BLaER1 (cell line): ENCODE measurements around the gene ZNF326.
"Not testable (repeated sequence)": the region's sequence is repeated elsewhere in the genome, so short reads cannot be mapped to it uniquely, and the experiment has no call there.

Source experiments
- H3K27ac ChIP-seq: shearing (Covaris generic); formaldehyde crosslinking; 2 replicates; pipeline ENCODE4 v1.8.1; 2022
- H3K27me3 ChIP-seq: shearing (Covaris generic); formaldehyde crosslinking; 2 replicates; pipeline ENCODE4 v1.8.1; 2022
- H3K36me3 ChIP-seq: shearing (Covaris generic); formaldehyde crosslinking; 2 replicates; pipeline ENCODE4 v1.8.1; 2022
- H3K4me1 ChIP-seq: shearing (Covaris generic); formaldehyde crosslinking; 2 replicates; pipeline ENCODE4 v1.8.1; 2022
- H3K4me2 ChIP-seq: shearing (Covaris generic); formaldehyde crosslinking; 2 replicates; pipeline ENCODE4 v1.8.1; 2022
- H3K4me3 ChIP-seq: shearing (Covaris generic); formaldehyde crosslinking; 2 replicates; pipeline ENCODE4 v1.8.1; 2022
- H3K9ac ChIP-seq: shearing (Covaris generic); formaldehyde crosslinking; 2 replicates; pipeline ENCODE4 v1.8.1; 2022
- H3K9me3 ChIP-seq: shearing (Covaris generic); formaldehyde crosslinking; 2 replicates; pipeline ENCODE4 v1.8.1; 2022
- H4K20me1 ChIP-seq: shearing (Covaris generic); formaldehyde crosslinking; 2 replicates; pipeline ENCODE4 v1.8.1; 2022
- Cebpa-rat ChIP-seq: shearing (Covaris generic); IDR thresholded peaks from 2 replicates; pipeline ENCODE4 v1.8.1; 2022

The ZNF326 gene

GRCh38 chr1:90039652-90040051, 44.7 kb downstream of the ZNF326 start:
- Histone ChIP-seq H3K4me3 (no peak overlapping the region), H3K27ac (no peak overlapping the region), H3K36me3 (peaks cover 5% of the 10 kb centered on the region; the same call in 1 of the 2 replicates), H3K4me1 (no peaks in the 10 kb centered on the region), H4K20me1 (no peaks in the 10 kb centered on the region), H3K9me3 (no peaks in the 10 kb centered on the region), H3K9ac (no peak overlapping the region), H3K27me3 (no peaks in the 10 kb centered on the region), H3K4me2 (no peak overlapping the region)
- no peak for TF ChIP-seq Cebpa-rat

- no peaks in the 10 kb centered on the region for H3K4me1 ChIP-seq
- H3K9me3 ChIP-seq, result no peaks in the 10 kb centered on the region
- H3K27me3 ChIP-seq, result no peaks in the 10 kb centered on the region
- no peaks in the 10 kb centered on the region for H4K20me1 ChIP-seq
- no peak overlapping the region for H3K9ac ChIP-seq
- no peak overlapping the region for H3K4me2 ChIP-seq
- no peaks in the 10 kb centered on the region for H3K36me3 ChIP-seq
- H3K27ac ChIP-seq, result no peak overlapping the region
- no peak for TF ChIP-seq Cebpa-rat
- no peak overlapping the region for H3K4me3 ChIP-seq
Measured at GRCh38 chr1:90043586-90043985, 48.7 kb downstream of the ZNF326 start.

DNA sequence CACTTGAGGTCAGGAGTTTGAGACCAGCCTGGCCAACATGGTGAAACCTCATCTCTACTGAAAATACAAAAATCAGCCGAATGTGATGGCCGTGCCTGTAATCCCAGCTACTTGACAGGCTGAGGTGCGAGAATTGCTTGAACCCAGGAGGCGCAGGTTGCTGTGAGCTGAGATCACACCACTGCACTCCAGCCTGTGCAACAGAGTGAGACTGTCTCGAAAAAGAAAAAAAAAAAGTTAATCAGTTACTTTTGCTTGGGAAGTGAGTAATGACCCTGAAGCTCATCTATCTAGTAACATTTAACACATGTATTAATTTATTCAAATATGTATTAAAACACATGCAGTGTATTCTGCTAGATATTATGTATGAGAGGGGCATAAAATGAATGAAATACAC, 49.4 kb downstream of the ZNF326 start:
- Histone ChIP-seq H3K4me3 (no peak overlapping the region), H3K27ac (no peak overlapping the region)

DNA sequence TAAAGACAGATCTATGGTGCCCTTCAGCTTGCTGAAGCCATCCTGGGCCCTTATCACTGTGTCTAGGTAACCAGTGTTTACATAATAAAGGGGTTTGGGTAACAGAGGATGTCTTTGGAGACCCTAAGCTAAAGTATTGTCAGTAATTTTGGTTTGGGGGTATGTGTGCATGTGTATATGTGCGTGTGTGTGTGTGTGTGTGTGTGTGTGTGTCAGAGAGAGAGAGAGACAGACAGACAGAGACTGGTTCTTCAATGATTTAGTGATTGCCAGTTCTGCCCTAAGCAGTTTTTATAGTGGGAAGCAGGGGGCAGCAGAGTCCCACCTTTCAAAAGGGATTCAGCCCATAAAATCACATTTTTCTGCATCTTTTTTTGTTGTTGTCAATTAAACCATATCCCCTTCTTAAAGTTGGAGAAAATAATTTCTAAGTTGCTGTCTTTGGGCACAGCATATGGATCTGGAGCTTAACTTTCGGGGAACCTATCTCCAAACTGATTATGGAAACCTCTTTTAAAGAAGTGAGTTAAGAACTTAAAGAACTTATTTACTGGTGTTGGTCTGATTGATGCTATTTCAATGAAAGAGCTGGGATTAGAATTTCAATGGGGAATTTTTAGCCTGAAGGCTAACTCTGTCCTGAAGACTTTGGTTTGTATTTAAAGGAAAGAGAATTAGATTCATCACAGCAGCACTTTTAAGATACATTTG, 51.1 kb downstream of the ZNF326 start:
- Histone ChIP-seq H3K4me3 (no peak overlapping the region), H3K27ac (no peak overlapping the region), H3K4me2 (no peak overlapping the region), H3K9ac (no peak overlapping the region), H3K4me1 (no peaks in the 10 kb centered on the region), H3K9me3 (no peaks in the 10 kb centered on the region), H4K20me1 (no peaks in the 10 kb centered on the region), H3K36me3 (no peaks in the 10 kb centered on the region), H3K27me3 (no peaks in the 10 kb centered on the region)
- no peak for TF ChIP-seq Cebpa-rat

More for the DNA sequence above, 49.4 kb downstream of the ZNF326 start:
- Histone ChIP-seq H3K9me3 (no peaks in the 10 kb centered on the region), H3K9ac (no peak overlapping the region), H3K4me2 (no peak overlapping the region), H3K36me3 (no peaks in the 10 kb centered on the region), H3K4me1 (no peaks in the 10 kb centered on the region), H3K27me3 (no peaks in the 10 kb centered on the region), H4K20me1 (no peaks in the 10 kb centered on the region)
- TF ChIP-seq Cebpa-rat, result no peak

GRCh38 chr1:90046635-90047034, 51.7 kb downstream of the ZNF326 start:
- no peak overlapping the region for H3K4me3 ChIP-seq
- no peak overlapping the region for H3K9ac ChIP-seq
- no peaks in the 10 kb centered on the region for H3K27me3 ChIP-seq
- no peaks in the 10 kb centered on the region for H3K4me1 ChIP-seq
- no peak for TF ChIP-seq Cebpa-rat
- H3K27ac ChIP-seq, result no peak overlapping the region
- no peaks in the 10 kb centered on the region for H3K9me3 ChIP-seq
- H4K20me1 ChIP-seq, result no peaks in the 10 kb centered on the region
- H3K36me3 ChIP-seq, result no peaks in the 10 kb centered on the region
- H3K4me2 ChIP-seq, result no peak overlapping the region

DNA sequence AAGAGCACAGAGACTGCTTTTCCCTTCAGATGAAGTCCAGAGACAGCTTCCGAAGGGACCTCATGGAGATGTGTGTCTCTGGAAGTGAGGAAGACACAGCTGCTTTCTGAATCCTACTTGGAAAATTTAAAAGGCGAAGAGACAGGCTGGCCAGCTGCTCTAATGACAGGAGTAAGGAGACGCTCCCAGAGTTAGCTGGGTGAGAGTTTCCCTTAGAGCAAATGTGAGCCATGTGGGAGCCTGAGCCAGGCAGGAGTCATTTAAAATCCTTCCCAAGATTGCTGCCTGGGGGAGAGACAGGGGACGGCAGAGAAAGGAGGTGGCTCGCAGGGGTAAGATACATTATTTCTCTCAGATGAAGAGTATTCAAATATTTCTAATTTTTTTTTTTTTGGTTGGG, 53.1 kb downstream of the ZNF326 start:
- no peaks in the 10 kb centered on the region for H3K36me3 ChIP-seq
- H3K9me3 ChIP-seq, result no peaks in the 10 kb centered on the region
- H3K27me3 ChIP-seq, result no peaks in the 10 kb centered on the region
- no peak overlapping the region for H3K9ac ChIP-seq
- no peaks in the 10 kb centered on the region for H4K20me1 ChIP-seq
- TF ChIP-seq Cebpa-rat, result no peak
- no peak overlapping the region for H3K27ac ChIP-seq
- H3K4me3 ChIP-seq, result no peak overlapping the region
- no peak overlapping the region for H3K4me2 ChIP-seq
- H3K4me1 ChIP-seq, result no peaks in the 10 kb centered on the region

- H4K20me1 ChIP-seq, H3K27me3 ChIP-seq, H3K4me3 ChIP-seq, H3K9me3 ChIP-seq, H3K27ac ChIP-seq, H3K4me2 ChIP-seq, H3K9ac ChIP-seq, H3K36me3 ChIP-seq, H3K4me1 ChIP-seq: not testable (repeated sequence)
Measured at GRCh38 chr1:90062700-90063643, 68.1 kb downstream of the ZNF326 start.

DNA sequence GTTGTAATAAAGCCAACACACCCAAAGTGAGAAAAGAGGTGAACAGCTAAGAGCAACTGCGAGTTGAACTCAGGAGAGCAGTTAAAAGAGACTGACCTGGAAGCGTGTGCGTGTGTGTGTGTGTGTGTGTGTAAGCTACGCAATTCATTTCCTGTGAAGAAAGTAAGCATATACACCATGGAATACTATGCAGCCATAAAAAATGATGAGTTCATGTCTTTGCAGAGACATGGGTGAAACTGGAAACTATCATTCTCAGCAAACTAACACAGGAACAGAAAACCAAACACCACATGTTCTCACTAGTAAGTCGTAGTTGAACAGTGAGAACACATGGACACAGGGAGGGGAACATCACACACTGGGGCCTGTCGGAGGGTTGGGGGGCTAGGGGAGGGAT, 69.2 kb downstream of the ZNF326 start:
- not testable (repeated sequence) for H3K4me1 ChIP-seq, H3K9me3 ChIP-seq, H3K27me3 ChIP-seq, H3K9ac ChIP-seq, H3K4me3 ChIP-seq, H3K27ac ChIP-seq, H3K36me3 ChIP-seq, H3K4me2 ChIP-seq, H4K20me1 ChIP-seq

DNA sequence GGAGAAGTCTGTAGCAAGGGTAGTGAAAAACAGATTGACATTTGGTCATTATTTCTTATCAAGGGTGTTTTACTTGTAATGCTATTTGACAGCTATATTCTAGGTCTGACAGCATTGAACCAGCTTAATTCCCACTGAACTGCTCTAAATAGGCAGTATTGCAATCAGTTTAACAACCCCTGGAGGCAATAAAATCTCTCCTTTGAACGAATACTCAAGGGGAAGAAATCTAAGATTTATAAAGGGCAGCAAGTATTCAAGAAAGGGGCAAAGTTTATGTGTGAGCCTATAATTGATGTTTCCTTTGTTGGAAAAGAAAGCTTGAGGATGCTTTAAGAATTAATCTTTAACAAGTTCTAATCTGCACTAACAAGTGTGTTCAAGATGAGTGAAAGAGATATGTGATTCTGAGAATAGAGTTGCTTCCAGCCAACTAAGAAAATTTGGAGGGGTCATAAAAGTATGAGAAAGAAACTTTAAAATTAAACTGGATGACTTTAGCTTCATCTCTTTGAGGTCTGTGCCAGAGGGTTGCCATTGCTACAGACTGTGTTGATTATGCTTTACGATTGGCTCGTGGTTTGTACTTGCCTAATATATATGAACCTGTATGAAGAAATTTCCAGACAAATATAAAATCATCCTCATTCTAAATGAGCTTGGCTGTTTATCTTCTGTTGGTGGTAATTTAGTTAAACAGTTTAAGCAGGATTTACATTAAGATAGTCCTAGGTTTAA, 72.5 kb downstream of the ZNF326 start:
- no peak overlapping the region for H3K4me3 ChIP-seq
- no peak overlapping the region for H3K27ac ChIP-seq

More for the DNA sequence above, 72.5 kb downstream of the ZNF326 start:
- Histone ChIP-seq H3K36me3 (no peaks in the 10 kb centered on the region), H3K9me3 (no peaks in the 10 kb centered on the region; the same call in 1 of the 2 replicates), H3K4me1 (no peaks in the 10 kb centered on the region), H3K4me2 (no peak overlapping the region), H3K27me3 (no peaks in the 10 kb centered on the region), H3K9ac (no peak overlapping the region), H4K20me1 (no peaks in the 10 kb centered on the region)
- TF ChIP-seq Cebpa-rat, result no peak
